Pulmonary artery endothelial cell (primary cell): ENCODE data around the gene NR3C2. TPM values are rescaled to one million over a fixed set of nuclear protein-coding genes. Genes with fewer than 3 reads are reported as not detected.

Source experiments
- DNase-seq: peaks from one replicate; pipeline ENCODE4 v3.0.0-alpha.2; 2011; ENCODE audit warnings: low read depth, low spot score
- total RNA-seq: library from RNA; depleted of rRNA; stranded (reverse); fragments of >200 nt; gene quantifications from 2 replicates; pipeline ENCODE4 v1.2.3, GENCODE V29; 2014

The NR3C2 gene
- 6.8 and 7.6 TPM in 2 replicates for total RNA-seq

- peak; percentile 98 for DNase-seq
These were observed at the start of gene NR3C2 for GRCh38 chr4:148441986-148442831. Gene NR3C2, minus strand, starts transcription at chr4:148442414.

- DNase-seq = no peak
These were observed 45.0 kb upstream of the NR3C2 start for GRCh38 chr4:148487181-148487580.

GRCh38 chr4:148481636-148482035 is 39.4 kb upstream of the NR3C2 start:
- DNase-seq = no peak

GRCh38 chr4:148477276-148477675 is 35.1 kb upstream of the NR3C2 start:
- no peak for DNase-seq

- no peak for DNase-seq
These were observed 27.7 kb upstream of the NR3C2 start for GRCh38 chr4:148469938-148470337.

GRCh38 chr4:148454835-148455234 is 12.6 kb upstream of the NR3C2 start:
- no peak for DNase-seq

GRCh38 chr4:148453833-148454232 is 11.6 kb upstream of the NR3C2 start:
- DNase-seq = no peak

GRCh38 chr4:148452970-148453369 is 10.8 kb upstream of the NR3C2 start:
- DNase-seq = no peak

GRCh38 chr4:148449921-148450320 is 7.7 kb upstream of the NR3C2 start:
- DNase-seq = no peak

GRCh38 chr4:148448141-148448540 is 5.9 kb upstream of the NR3C2 start:
- DNase-seq = no peak

GRCh38 chr4:148447681-148448080 is 5.5 kb upstream of the NR3C2 start:
- DNase-seq = no peak

GRCh38 chr4:148445860-148446330 is 3.7 kb upstream of the NR3C2 start:
- DNase-seq = no peak

GRCh38 chr4:148445071-148445859 is 3.1 kb upstream of the NR3C2 start:
- DNase-seq = no peak

- no peak for DNase-seq
These were observed 2.3 kb upstream of the NR3C2 start for GRCh38 chr4:148444296-148445070.

GRCh38 chr4:148443512-148444295 is 1.5 kb upstream of the NR3C2 start:
- DNase-seq = no peak

GRCh38 chr4:148442832-148443511 is 758 bp upstream of the NR3C2 start:
- DNase-seq = no peak

- DNase-seq = no peak
These were observed 609 bp downstream of the NR3C2 start for GRCh38 chr4:148441624-148441985.

- DNase-seq = no peak
These were observed 4.2 kb downstream of the NR3C2 start for GRCh38 chr4:148438047-148438446.

GRCh38 chr4:148437439-148437838 is 4.8 kb downstream of the NR3C2 start:
- no peak for DNase-seq

GRCh38 chr4:148436512-148436911 is 5.7 kb downstream of the NR3C2 start:
- DNase-seq = no peak
